Neural crest cell (in vitro differentiated cells): ENCODE data around the gene RPTOR. TPM values are rescaled to one million over a fixed set of nuclear protein-coding genes. Genes with fewer than 3 reads are reported as not detected.

ENCODE experiments used
- DNase-seq: peaks from one replicate; pipeline ENCODE4 v3.0.0; 2021; ENCODE audit warnings: low read depth, mixed read lengths, low spot score
- H3K27ac Mint-ChIP-seq: one replicate; pipeline ENCODE4 v1.8.0; 2021; ENCODE audit warnings: mild to moderate bottlenecking, mixed read lengths; ENCODE audit not compliant: unreplicated experiment
- H3K27me3 Mint-ChIP-seq: 2 replicates; pipeline ENCODE4 v1.8.0; 2021; ENCODE audit warnings: low read depth, mild to moderate bottlenecking, mixed read lengths
- H3K36me3 Mint-ChIP-seq: 2 replicates; pipeline ENCODE4 v1.8.0; 2021; ENCODE audit warnings: low read depth, mild to moderate bottlenecking, mixed read lengths
- H3K4me1 Mint-ChIP-seq: 2 replicates; pipeline ENCODE4 v1.8.0; 2021; ENCODE audit warnings: mixed read lengths
- H3K4me3 Mint-ChIP-seq: one replicate; pipeline ENCODE4 v1.8.0; 2021; ENCODE audit warnings: mild to moderate bottlenecking, mixed read lengths
- H3K9me3 Mint-ChIP-seq: 2 replicates; pipeline ENCODE4 v1.8.0; 2021; ENCODE audit warnings: mixed read lengths
- CTCF ChIP-seq: fragments of 200-600 bp; sonication (generic); conservative IDR thresholded peaks from 2 replicates; pipeline ENCODE4 v1.5.0; 2021; ENCODE audit warnings: antibody characterized with exemption, mild to moderate bottlenecking
- total RNA-seq: library from RNA; stranded (reverse); gene quantifications from 2 replicates; pipeline ENCODE4 v1.2.1, GENCODE V29; 2021

Gene RPTOR
- total RNA-seq, 1 donor from 2014 or later = 41.1 TPM

GRCh38 chr17:80804466-80804865, 259.8 kb downstream of the RPTOR start:
- TF ChIP-seq CTCF = no peak
- H3K36me3 Mint-ChIP-seq = peaks cover 25% of the 10 kb centered on the region
- peaks cover 17% of the 10 kb centered on the region for H3K9me3 Mint-ChIP-seq
- no peaks in the 10 kb centered on the region for H3K4me1 Mint-ChIP-seq
- no peak for DNase-seq
- no peaks in the 10 kb centered on the region for H3K27me3 Mint-ChIP-seq
- H3K4me3 Mint-ChIP-seq = no peak overlapping the region
- H3K27ac Mint-ChIP-seq = no peak overlapping the region

DNA sequence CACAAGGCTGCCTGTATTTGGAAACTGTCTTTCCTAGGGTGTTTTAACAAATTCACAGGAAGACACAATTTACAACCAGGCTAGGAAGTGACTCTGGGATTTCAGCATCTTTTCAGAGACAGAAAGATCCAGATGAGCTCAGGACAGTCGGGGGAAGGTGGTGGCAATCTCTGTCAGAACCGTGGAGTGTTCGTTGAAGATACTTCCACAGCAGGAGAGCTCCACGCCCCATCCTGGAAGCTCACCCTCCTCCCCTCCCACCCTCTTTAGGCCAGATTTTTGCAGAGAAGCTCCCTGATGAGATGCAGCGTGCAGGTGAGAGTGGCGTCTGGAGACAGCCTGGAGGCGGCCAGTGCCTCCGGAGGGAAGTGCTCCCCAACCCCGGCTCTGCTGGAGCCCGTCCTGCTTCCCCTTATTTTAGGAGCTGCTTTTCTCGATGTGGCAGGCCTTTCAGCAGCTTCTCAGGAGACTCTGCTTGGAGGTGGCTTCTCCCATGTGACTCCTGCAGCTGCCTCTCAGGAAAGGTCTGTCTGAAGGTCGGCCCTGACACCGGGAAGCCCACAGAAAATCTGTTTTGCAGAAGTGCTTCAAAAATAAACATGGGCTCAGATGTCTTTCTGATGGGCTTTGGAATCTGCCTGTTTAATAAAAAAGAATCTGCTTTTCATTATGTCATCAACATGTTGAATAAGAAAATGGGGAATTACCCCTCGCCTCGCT, 260.6 kb downstream of the RPTOR start:
- H3K9me3 Mint-ChIP-seq = peaks cover 17% of the 10 kb centered on the region
- no peaks in the 10 kb centered on the region for H3K27me3 Mint-ChIP-seq
- H3K4me3 Mint-ChIP-seq = no peak overlapping the region
- no peaks in the 10 kb centered on the region for H3K4me1 Mint-ChIP-seq
- H3K36me3 Mint-ChIP-seq = peaks cover 25% of the 10 kb centered on the region
- no peak for TF ChIP-seq CTCF
- H3K27ac Mint-ChIP-seq = no peak overlapping the region
- no peak for DNase-seq

- H3K4me1 Mint-ChIP-seq = no peaks in the 10 kb centered on the region
- TF ChIP-seq CTCF = no peak
- H3K27me3 Mint-ChIP-seq = no peaks in the 10 kb centered on the region
- peaks cover 17% of the 10 kb centered on the region for H3K9me3 Mint-ChIP-seq
- DNase-seq = no peak
- no peak overlapping the region for H3K4me3 Mint-ChIP-seq
- no peak overlapping the region for H3K27ac Mint-ChIP-seq
- peaks cover 25% of the 10 kb centered on the region for H3K36me3 Mint-ChIP-seq
Measured at GRCh38 chr17:80807014-80807413, 262.4 kb downstream of the RPTOR start.

GRCh38 chr17:80807882-80808281, 263.2 kb downstream of the RPTOR start:
- DNase-seq = no peak
- H3K4me3 Mint-ChIP-seq = no peak overlapping the region
- H3K27ac Mint-ChIP-seq = no peak overlapping the region
- H3K4me1 Mint-ChIP-seq = no peaks in the 10 kb centered on the region
- H3K36me3 Mint-ChIP-seq = peaks cover 25% of the 10 kb centered on the region
- TF ChIP-seq CTCF = no peak
- H3K27me3 Mint-ChIP-seq = no peaks in the 10 kb centered on the region
- H3K9me3 Mint-ChIP-seq = peaks cover 17% of the 10 kb centered on the region

- peaks cover 13% of the 10 kb centered on the region for H3K9me3 Mint-ChIP-seq
- no peaks in the 10 kb centered on the region for H3K4me1 Mint-ChIP-seq
- H3K27me3 Mint-ChIP-seq = no peaks in the 10 kb centered on the region
- H3K36me3 Mint-ChIP-seq = peaks cover 16% of the 10 kb centered on the region
- H3K27ac Mint-ChIP-seq = no peak overlapping the region
- no peak overlapping the region for H3K4me3 Mint-ChIP-seq
- no peak for DNase-seq
- no peak for TF ChIP-seq CTCF
Measured at GRCh38 chr17:80811181-80812105, 266.8 kb downstream of the RPTOR start.
